GM12878 (cell line): Measurements from ENCODE around the gene ETS1. TPM values are rescaled to one million over a fixed set of nuclear protein-coding genes. Genes with fewer than 3 reads are reported as not detected.

Source experiments
- CEBPZ ChIP-seq: fragments of 150-350 bp; IDR thresholded peaks from 2 replicates; pipeline ENCODE4 v1.6.1; 2016; ENCODE audit warnings: low read depth, low read length
- CUX1 ChIP-seq: IDR thresholded peaks from 2 replicates; pipeline ENCODE4 v1.6.1; 2012; ENCODE audit warnings: improper control_type of control experiment, low read depth, low read length; ENCODE audit not compliant: insufficient replicate concordance
- EED ChIP-seq: sonication (generic); IDR thresholded peaks from 2 replicates; pipeline ENCODE4 v1.6.1; 2016; ENCODE audit warnings: antibody characterized with exemption, low read depth
- HCFC1 ChIP-seq: fragments of 150-350 bp; IDR thresholded peaks from 2 replicates; pipeline ENCODE4 v1.6.1; 2014; ENCODE audit warnings: low read length
- IKZF2 ChIP-seq, 2 experiments: fragments of 450-650 bp; IDR thresholded peaks; 2 replicates each; pipeline ENCODE4 v1.6.1; 2017; ENCODE audit warnings: mild to moderate bottlenecking in 2 of 2, moderate library complexity in 2 of 2
- MEF2A ChIP-seq: IDR thresholded peaks from 2 replicates; pipeline ENCODE4 v1.6.1; 2011; ENCODE audit warnings: low read depth, mild to moderate bottlenecking, low read length, moderate library complexity; ENCODE audit not compliant: insufficient read depth
- NR2C1 ChIP-seq: fragments of 450-650 bp; IDR thresholded peaks from 2 replicates; pipeline ENCODE4 v1.6.1; 2017; ENCODE audit warnings: antibody characterized with exemption, mild to moderate bottlenecking, moderate library complexity
- NR2C2 ChIP-seq: IDR thresholded peaks from 2 replicates; pipeline ENCODE4 v1.6.1; 2011; ENCODE audit warnings: borderline replicate concordance, low read depth; ENCODE audit not compliant: control insufficient read depth, insufficient read length
- PKNOX1 ChIP-seq: fragments of 450-650 bp; IDR thresholded peaks from 2 replicates; pipeline ENCODE4 v1.6.1; 2016; ENCODE audit warnings: mild to moderate bottlenecking
- RFX5 ChIP-seq: IDR thresholded peaks from 2 replicates; pipeline ENCODE4 v1.6.1; 2011; ENCODE audit warnings: low read depth, low read length, improper control_type of control experiment
- SMC3 ChIP-seq: IDR thresholded peaks from 2 replicates; pipeline ENCODE4 v1.6.1; 2011; ENCODE audit warnings: low read length, improper control_type of control experiment, borderline replicate concordance
- STAT1 ChIP-seq: fragments of 450-650 bp; conservative IDR thresholded peaks from 2 replicates; pipeline ENCODE4 v1.6.1; 2014; ENCODE audit warnings: antibody characterized with exemption, mild to moderate bottlenecking
- TCF7 ChIP-seq: IDR thresholded peaks from 2 replicates; pipeline ENCODE4 v1.6.1; 2014; ENCODE audit warnings: antibody characterized with exemption, borderline replicate concordance
- USF1 ChIP-seq: IDR thresholded peaks from 2 replicates; pipeline ENCODE4 v1.6.1; 2011; ENCODE audit warnings: borderline replicate concordance, low read depth, mild to moderate bottlenecking, moderate library complexity, mixed read lengths, low read length; ENCODE audit not compliant: insufficient read depth; ENCODE audit errors: extremely low read length
- ZBTB11 ChIP-seq: fragments of 450-650 bp; formaldehyde crosslinking; IDR thresholded peaks from 2 replicates; pipeline ENCODE4 v1.5.0; 2022; ENCODE audit warnings: mild to moderate bottlenecking, missing genetic modification characterization
- polyA plus RNA-seq, 11 experiments: library from polyadenylated mRNA; depleted of rRNA in 4 of 11; unstranded in 6 of 11; stranded (reverse) in 5 of 11; fragments of >200 nt; fragmentation: Nextera tagmentation in 4 of 11; fragmentation: Illumina TruSeq in 1 of 11; extraction: Ambion mirVana in 4 of 11; extraction: Trizol in 1 of 11; gene quantifications; 1 replicate in 1 of 11; 2 replicates in 10 of 11; pipeline versions ENCODE4 v1.2.1 to v1.2.3, GENCODE V29; 2011 to 2016; ENCODE audit warnings: inconsistent platforms in 2 of 11, missing spikeins in 2 of 11, low read depth in 1 of 11
- total RNA-seq, 4 experiments: library from RNA; depleted of rRNA in 3 of 4; stranded (reverse); fragments of >200 nt in 3 of 4; fragmentation: Illumina TruSeq in 1 of 4; extraction: Trizol in 1 of 4; gene quantifications; 2 replicates each; pipeline versions ENCODE4 v1.2.1 to v1.2.3, GENCODE V29; 2013 to 2021

Gene ETS1
- total and polyA plus RNA-seq, 10 of the 15 experiments (the other 5 are each of a cell fraction or from before 2014, with no cell fraction given): 12.5 to 112 (median 55.5) TPM

GRCh38 chr11:128482512-128483191 lies 104.7 kb downstream of the ETS1 start (continued):
- TF ChIP-seq ZBTB11 (CRISPR knock-in tag): no peak
- TF ChIP-seq CEBPZ: no peak
- TF ChIP-seq CUX1: no peak
- no peak; the same call in 1 of the 2 replicates for TF ChIP-seq EED
- TF ChIP-seq NR2C1: no peak
- TF ChIP-seq TCF7: no peak; the same call in 1 of the 2 replicates
- no peak for TF ChIP-seq PKNOX1
- no peak for TF ChIP-seq STAT1
- 0 out of 2 replicates have a peak, but pooled peaks have one; percentile 1 for TF ChIP-seq SMC3
- TF ChIP-seq HCFC1: no peak
- TF ChIP-seq MEF2A: no peak; the same call in 1 of the 2 replicates
- no peak for TF ChIP-seq IKZF2 (IDR thresholded peaks at IDR 0.05)
- no peak for TF ChIP-seq RFX5
- TF ChIP-seq NR2C2: no peak
- TF ChIP-seq USF1: no peak
